ENCODE data around the gene PPM1H. TPM values are rescaled to one million over a fixed set of nuclear protein-coding genes. Genes with fewer than 3 reads are reported as not detected.

PPM1H gene
- polyA plus RNA-seq, 1 of the 3 experiments (the other 2 are of a cell fraction), result 0.13 TPM

DNA sequence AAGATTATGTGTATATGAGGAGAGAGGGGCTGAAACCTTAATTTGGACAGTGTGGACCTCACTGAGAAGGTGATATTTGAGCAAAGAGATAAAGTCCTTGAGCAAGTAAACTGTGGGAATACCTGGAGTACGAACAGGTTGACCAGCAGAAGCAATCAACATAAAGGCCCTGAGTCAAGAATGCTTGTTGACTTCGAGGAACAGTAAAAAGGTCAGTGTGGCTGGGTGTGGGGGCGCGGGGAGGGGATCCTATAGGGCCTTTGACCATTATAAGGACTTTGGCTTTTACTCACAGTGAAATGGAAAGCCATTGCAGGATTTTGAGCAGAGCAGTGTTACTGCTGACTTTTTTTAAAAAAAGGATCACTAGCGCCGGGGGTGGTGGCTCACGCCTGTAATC is 34.7 kb upstream of the PPM1H start:
- Histone ChIP-seq H3F3A (replicated peaks; ENCODE audit: insufficient read depth) (no peaks in the 10 kb centered on the region), H3K9ac (no peak overlapping the region), H3K9me2 (no peaks in the 10 kb centered on the region), H3K9me3 (no peaks in the 10 kb centered on the region), H3K4me2 (no peak overlapping the region), H3K27ac (ENCODE audit: low read depth in 2 of 2, low read length in 1 of 2) (no peak overlapping the region), H2AFZ (ENCODE audit: low read depth) (no peak overlapping the region), H3K36me3 (replicated peaks in 1 of 2; ENCODE audit: control insufficient read depth in 1 of 2, insufficient read depth in 2 of 2, low read length in 1 of 2) (no peaks in the 10 kb centered on the region), H3K27me3 (ENCODE audit: insufficient read depth) (peaks cover 7% of the 10 kb centered on the region; the same call in 1 of the 2 replicates), H4K20me1 (ENCODE audit: insufficient read depth) (no peaks in the 10 kb centered on the region), H3K4me1 (ENCODE audit: control insufficient read depth in 1 of 2, insufficient read depth in 2 of 2, low read depth in 1 of 2, low read length in 1 of 2) (no peaks in the 10 kb centered on the region), H3K79me2 (ENCODE audit: insufficient read depth) (no peaks in the 10 kb centered on the region), H3K4me3 (ENCODE audit: low read depth in 2 of 2, low read length in 1 of 2) (no peak overlapping the region)
- POLR2A ChIA-PET, result no interaction called here
- CTCF ChIA-PET, result no interaction called here
- 33% methylated on average over 7 of the region's 7 CpGs for WGBS (ENCODE audit: low lambda C conversion rate)
- no peak for DNase-seq
- TF ChIP-seq RXRA (IDR thresholded peaks at IDR 0.05; ENCODE audit: borderline replicate concordance, low read depth) (no peak), ELF1 (IDR thresholded peaks at IDR 0.05) (no peak), YY1 (IDR thresholded peaks at IDR 0.05; ENCODE audit: low read depth) (no peak), GATA2 (CRISPR knock-in tag; IDR thresholded peaks at IDR 0.05) (no peak), FOXJ3 (CRISPR knock-in tag; IDR thresholded peaks at IDR 0.05) (no peak), CHD2 (IDR thresholded peaks at IDR 0.05; ENCODE audit: low read length, partially characterized antibody) (no peak), NRF1 (IDR thresholded peaks at IDR 0.05; ENCODE audit: low read depth, low read length) (no peak), TAF1 (IDR thresholded peaks at IDR 0.05; ENCODE audit: borderline replicate concordance, low read depth, low read length) (no peak), EP300 (IDR thresholded peaks at IDR 0.05; ENCODE audit: borderline replicate concordance in 1 of 2, low read depth in 1 of 2, low read length in 1 of 2) (no peak), RFX5 (IDR thresholded peaks at IDR 0.05; ENCODE audit: low read length) (no peak), RAD21 (IDR thresholded peaks at IDR 0.05; ENCODE audit: low read length) (no peak), TCF12 (IDR thresholded peaks at IDR 0.05) (no peak), FOXM1 (IDR thresholded peaks at IDR 0.05; ENCODE audit: low read depth) (no peak), GABPA (IDR thresholded peaks at IDR 0.05; ENCODE audit: low read depth) (no peak), EZH2phosphoT487 (IDR thresholded peaks at IDR 0.05; ENCODE audit: borderline replicate concordance, low read depth) (no peak), SMC3 (IDR thresholded peaks at IDR 0.05; ENCODE audit: low read depth, low read length) (no peak), MXI1 (IDR thresholded peaks at IDR 0.05; ENCODE audit: low read depth, low read length) (no peak)
- TF ChIP-seq, protein P1, sequence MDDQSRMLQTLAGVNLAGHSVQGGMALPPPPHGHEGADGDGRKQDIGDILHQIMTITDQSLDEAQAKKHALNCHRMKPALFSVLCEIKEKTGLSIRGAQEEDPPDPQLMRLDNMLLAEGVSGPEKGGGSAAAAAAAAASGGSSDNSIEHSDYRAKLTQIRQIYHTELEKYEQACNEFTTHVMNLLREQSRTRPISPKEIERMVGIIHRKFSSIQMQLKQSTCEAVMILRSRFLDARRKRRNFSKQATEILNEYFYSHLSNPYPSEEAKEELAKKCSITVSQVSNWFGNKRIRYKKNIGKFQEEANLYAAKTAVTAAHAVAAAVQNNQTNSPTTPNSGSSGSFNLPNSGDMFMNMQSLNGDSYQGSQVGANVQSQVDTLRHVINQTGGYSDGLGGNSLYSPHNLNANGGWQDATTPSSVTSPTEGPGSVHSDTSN (IDR thresholded peaks at IDR 0.05), result no peak
- TF ChIP-seq, protein P2, sequence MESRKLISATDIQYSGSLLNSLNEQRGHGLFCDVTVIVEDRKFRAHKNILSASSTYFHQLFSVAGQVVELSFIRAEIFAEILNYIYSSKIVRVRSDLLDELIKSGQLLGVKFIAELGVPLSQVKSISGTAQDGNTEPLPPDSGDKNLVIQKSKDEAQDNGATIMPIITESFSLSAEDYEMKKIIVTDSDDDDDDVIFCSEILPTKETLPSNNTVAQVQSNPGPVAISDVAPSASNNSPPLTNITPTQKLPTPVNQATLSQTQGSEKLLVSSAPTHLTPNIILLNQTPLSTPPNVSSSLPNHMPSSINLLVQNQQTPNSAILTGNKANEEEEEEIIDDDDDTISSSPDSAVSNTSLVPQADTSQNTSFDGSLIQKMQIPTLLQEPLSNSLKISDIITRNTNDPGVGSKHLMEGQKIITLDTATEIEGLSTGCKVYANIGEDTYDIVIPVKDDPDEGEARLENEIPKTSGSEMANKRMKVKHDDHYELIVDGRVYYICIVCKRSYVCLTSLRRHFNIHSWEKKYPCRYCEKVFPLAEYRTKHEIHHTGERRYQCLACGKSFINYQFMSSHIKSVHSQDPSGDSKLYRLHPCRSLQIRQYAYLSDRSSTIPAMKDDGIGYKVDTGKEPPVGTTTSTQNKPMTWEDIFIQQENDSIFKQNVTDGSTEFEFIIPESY (IDR thresholded peaks at IDR 0.05; ENCODE audit: borderline replicate concordance, low read depth), result no peak
- TF ChIP-seq, protein P3, sequence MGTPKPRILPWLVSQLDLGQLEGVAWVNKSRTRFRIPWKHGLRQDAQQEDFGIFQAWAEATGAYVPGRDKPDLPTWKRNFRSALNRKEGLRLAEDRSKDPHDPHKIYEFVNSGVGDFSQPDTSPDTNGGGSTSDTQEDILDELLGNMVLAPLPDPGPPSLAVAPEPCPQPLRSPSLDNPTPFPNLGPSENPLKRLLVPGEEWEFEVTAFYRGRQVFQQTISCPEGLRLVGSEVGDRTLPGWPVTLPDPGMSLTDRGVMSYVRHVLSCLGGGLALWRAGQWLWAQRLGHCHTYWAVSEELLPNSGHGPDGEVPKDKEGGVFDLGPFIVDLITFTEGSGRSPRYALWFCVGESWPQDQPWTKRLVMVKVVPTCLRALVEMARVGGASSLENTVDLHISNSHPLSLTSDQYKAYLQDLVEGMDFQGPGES (IDR thresholded peaks at IDR 0.05; ENCODE audit: low read depth, low read length), result no peak
